Dermis blood vessel endothelial cell (primary cell): ENCODE measurements around the gene OR9Q1. TPM values are rescaled to one million over a fixed set of nuclear protein-coding genes. Genes with fewer than 3 reads are reported as not detected.
"Not testable (repeated sequence)": the region's sequence is repeated elsewhere in the genome, so short reads cannot be mapped to it uniquely, and the experiment has no call there.

Experiments used
- DNase-seq: peaks from one replicate; pipeline ENCODE4 v3.0.0; 2010
- total RNA-seq: library from RNA; depleted of rRNA; stranded (reverse); fragments of >200 nt; gene quantifications from 2 replicates; pipeline ENCODE4 v1.2.3, GENCODE V29; 2014

Gene OR9Q1
- not detected in 2 replicates for total RNA-seq

DNA sequence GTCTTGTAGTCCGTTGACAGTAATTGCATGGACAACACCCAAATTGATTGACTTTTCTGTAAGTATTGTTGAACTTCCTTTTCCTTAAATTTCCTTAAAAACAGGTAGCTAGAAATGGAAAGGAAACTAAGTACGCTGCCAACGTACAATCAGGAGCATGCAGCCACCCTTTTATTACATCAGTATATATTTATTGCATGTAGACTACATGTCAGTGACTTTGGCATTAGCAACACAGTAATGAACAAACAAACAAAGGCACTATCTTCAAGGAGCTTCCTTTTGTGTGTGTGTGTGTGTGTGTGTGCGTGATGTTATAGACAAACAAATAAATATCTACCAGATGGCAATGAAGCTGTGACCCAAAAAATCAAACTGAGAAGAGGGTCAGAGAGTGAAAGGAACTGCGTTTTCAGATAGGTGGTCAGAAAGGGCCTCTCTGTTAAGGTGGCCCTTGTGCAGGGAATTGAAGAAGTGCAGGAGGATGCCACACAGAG lies at the start of gene OR9Q1:
OR9Q1 (plus strand) TSS at position 447 of the 497 bp plus-strand sequence. CDS start 155,564 bp downstream, outside the sequence.
- DNase-seq: peak; percentile 45

DNA sequence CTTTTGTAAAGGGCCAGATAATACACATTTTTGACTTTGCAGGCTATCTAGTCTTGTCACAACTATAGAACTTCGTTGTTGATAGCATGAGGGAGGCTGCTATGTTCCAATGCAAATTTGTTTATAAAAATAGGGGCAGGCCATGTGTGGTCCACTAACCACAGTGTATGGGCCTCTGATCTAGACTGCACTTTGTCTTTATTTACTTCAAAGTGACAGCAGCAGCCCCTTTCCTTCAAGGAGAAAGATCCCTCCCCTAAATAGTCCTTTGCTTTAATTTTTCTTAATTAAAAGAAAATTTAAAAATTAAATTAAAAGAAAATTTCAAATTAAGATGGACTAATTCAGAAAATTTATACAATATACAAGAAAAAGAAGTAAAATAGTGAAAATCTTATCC lies 49.5 kb upstream of the OR9Q1 start:
- DNase-seq: no peak

GRCh38 chr11:57974848-57975601 lies 48.7 kb upstream of the OR9Q1 start:
- no peak for DNase-seq

GRCh38 chr11:57977709-57978108 lies 46.0 kb upstream of the OR9Q1 start:
- DNase-seq: no peak

- DNase-seq: no peak
These were observed 44.8 kb upstream of the OR9Q1 start for GRCh38 chr11:57978686-57979531.

GRCh38 chr11:57979532-57980079 lies 44.1 kb upstream of the OR9Q1 start:
- no peak for DNase-seq

GRCh38 chr11:57980201-57980600 lies 43.5 kb upstream of the OR9Q1 start:
- DNase-seq: no peak

GRCh38 chr11:57981536-57981935 lies 42.1 kb upstream of the OR9Q1 start:
- DNase-seq: no peak

- no peak for DNase-seq
These were observed 40.9 kb upstream of the OR9Q1 start for GRCh38 chr11:57982776-57983175.

DNA sequence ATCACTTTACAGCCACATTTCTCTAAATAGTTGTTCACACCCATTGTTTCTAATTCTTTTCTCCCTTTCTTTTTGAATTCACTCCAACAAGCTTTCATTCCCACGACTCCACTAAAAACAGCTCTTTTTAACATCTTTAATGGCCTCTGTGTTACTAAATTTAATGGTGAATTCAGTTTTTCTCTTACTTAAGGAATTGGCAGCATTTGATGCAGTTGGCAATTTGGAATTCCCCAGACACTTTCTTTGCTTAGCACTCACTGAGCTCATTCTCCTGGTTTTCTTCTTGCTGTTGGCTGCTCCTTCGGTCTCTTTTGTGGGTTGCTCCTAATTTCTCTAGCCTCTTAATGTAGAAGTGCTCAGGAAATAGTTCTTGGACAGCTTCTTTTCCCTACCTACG lies 40.5 kb upstream of the OR9Q1 start:
- DNase-seq: no peak

GRCh38 chr11:57999523-57999922 lies 24.2 kb upstream of the OR9Q1 start:
- DNase-seq: not testable (repeated sequence)

GRCh38 chr11:58000021-58000420 lies 23.7 kb upstream of the OR9Q1 start:
- DNase-seq: not testable (repeated sequence)

DNA sequence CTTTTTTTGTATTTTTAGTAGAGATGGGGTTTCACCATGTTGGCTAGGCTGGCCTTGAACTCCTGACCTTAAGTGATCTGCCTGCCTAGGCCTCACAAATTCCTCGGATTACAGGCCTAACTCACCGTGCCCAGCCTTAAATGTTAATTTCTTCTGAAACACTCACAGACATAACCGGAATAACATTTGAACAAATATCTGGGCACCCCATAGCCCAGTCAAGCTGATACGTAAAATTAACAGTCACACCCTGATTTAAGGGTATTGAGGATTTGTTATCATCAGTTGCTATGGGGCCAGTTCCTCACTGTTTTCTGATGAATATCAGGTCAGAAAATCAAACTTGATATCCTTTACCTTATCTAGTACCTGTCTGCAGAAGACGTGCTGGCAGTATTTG lies 23.0 kb upstream of the OR9Q1 start:
- DNase-seq: no peak

DNA sequence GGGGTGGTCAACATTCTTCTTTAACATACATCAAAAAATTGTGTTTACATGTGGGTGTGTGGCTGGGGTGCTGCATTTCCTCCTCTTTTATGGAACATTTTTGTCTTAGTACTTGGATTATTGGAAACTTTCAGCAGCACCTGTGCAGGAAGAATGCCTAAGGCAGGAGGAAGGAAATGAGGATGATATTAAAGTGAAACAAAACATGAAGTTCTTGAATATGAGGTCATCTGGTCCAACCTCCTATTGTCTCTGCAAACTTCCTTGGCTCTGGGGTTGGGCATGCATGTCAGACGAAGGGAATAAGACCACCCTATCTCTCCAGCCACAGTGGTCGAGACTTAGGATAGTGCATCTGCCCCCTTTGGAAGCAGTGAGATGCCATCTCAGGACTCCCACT lies 20.6 kb upstream of the OR9Q1 start:
- peak; percentile 79 for DNase-seq

GRCh38 chr11:58003591-58003990 lies 20.1 kb upstream of the OR9Q1 start:
- peak; percentile 58 for DNase-seq

GRCh38 chr11:58004664-58005063 lies 19.0 kb upstream of the OR9Q1 start:
- peak; percentile 98 for DNase-seq

GRCh38 chr11:58006940-58007339 lies 16.7 kb upstream of the OR9Q1 start:
- peak; percentile 59 for DNase-seq

- DNase-seq: no peak
These were observed 11.9 kb upstream of the OR9Q1 start for GRCh38 chr11:58011771-58012170.

DNA sequence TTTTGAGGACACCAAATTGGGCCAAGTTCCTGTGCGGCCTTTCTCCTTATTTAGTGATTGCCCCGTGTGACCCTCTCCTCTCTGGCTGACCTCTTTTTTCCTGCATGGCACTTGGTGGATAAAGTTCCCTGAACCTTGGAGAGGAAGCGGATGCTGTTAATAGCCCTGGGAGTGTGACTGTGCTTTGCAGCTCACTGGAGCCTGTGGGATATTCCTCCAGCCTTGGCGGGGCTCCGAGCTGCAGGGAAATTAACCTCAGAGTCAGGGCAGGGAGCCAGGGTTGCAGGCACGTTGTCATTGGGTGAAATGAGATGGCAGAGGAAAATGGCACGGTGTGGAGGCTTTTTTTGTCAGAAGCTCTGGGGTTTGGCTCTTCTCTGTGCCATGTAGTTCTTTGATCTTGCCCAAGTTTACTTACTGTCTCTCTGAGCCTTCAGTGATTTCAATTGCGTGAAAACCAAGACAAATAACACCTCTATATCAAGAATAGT lies 965 bp downstream of the OR9Q1 start:
- peak; percentile 97 for DNase-seq

DNA sequence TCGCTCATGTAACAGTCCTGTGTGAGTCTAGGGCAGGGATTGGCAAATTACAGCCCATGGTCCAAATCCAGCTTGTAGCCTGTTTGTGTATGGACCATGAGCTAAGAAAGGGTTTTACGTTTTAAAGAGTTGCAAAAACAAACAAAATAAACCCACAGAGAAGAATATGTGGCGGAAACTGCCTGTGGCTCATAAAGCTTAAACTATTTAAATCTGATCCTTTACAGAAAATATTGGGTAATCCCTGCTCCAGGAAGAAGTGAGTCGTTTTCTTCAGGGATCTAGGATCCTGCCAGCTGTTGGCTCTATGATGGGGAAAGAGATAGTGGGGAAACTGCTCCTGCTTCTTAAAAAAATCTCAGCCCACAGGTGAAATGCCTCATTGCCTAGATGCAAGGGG lies 3.7 kb downstream of the OR9Q1 start:
- no peak for DNase-seq

- DNase-seq: peak; percentile 28
These were observed 5.2 kb downstream of the OR9Q1 start for GRCh38 chr11:58028687-58029411.

DNA sequence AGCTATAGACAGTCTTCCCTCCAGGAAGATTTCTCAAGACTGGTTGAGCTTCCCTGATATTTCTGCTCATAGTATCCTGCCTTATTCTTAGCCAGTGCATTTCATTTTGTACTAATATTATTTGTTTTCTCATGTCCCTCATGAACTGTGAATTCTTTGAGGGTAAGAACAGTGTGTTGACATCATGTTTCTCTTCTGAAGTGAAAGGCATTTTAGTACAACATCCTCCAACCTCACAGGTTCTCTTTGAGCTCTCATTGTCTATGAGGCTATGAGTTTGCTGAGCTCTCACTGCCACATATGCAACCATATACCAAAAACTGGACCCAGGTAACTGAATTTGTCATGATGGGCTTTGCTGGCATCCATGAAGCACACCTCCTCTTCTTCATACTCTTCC lies 7.0 kb downstream of the OR9Q1 start, which contains the start of gene OR6Q1:
OR6Q1 (plus strand) TSS at position 301 of the 400 bp plus-strand sequence; CDS start at position 301, 0 bp downstream.
- no peak for DNase-seq
